ENCODE measurements around the gene ETV6.
"Not testable (repeated sequence)": the region's sequence is repeated elsewhere in the genome, so short reads cannot be mapped to it uniquely, and the experiment has no call there.

ETV6 gene

DNA sequence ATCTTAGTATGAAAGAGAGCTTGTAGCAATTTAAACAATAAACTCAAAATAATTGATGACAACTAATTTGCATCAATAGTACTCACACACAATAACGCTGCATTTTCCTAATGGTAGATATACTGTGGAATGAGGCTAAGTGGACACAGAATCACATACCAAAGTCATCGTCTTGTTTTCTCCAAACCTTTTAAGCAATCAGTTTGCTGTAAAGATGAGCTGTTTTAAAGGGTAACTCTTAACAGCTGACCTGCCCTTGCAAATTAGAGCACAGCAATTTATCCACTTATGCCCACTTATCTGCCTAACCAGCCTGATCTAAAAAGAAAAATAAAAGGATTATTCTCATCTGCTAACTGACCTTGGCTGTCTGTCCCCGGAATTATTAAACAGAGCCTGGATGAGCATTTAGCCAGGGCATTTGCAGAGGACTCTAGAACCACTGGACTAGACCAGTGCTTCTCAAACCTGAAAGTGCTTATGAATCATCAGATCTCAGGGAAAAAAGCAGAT, 247.0 kb downstream of the ETV6 start:
- DNase-seq: no peak

GRCh38 chr12:11897923-11898322, 248.4 kb downstream of the ETV6 start:
- no peak for DNase-seq

DNA sequence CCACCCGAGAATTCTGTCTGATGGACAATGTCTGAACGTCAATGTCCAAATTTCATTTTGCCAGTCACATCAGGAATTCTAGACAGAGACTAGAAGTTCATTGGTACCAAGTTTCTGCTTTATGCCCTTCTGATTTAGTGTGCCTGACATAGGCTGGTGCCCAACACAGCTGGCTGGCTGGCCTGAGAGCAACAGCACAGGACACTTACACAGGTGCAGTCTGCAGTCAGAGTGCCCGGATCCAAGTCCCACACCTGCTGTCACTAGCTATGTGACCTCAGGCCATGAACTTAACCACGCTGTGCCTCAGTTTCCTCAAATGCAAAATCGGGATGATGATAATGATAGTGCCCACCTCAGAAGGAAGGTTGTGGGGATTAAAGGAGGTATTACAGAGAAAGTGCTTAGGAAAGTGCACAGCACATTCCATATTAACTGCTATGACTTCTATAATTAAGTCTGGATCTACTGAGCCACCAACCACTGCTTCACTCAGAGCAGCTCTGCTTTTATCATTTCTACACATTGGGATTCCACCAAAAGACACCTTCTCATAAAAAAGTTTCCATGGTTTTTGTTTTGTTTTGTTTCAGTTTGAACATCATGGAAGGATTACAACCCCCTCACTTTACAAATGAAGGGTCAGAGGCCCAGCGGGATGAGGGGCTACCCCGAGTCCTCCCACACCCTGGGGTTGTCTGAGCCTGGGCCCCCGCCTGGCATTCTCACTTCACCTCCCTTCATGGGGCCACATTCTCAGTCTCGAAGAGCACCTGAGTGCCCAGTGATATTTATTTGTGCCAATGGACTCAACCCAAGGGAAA, 252.4 kb downstream of the ETV6 start:
- no peak for DNase-seq

DNA sequence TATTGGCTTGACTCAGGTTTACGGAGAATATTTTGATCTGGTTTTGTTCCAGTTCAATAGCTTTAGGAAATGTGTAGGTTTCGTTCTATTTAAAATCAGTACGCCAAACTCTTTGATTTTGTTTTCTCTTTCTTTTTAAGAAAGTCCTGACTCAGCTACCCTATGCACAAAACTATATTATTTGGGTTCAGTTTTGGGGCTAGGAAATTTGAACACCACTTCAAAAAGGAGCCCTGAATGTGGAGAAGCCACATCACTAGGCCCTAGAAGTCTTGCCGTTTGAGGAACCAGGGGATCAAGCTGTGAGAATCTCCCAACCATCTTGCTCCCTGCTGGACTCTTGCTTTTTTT, 253.0 kb downstream of the ETV6 start:
- DNase-seq: no peak

- DNase-seq: no peak
Measured at GRCh38 chr12:11904124-11904523, 254.7 kb downstream of the ETV6 start.

- no peak for DNase-seq
Measured at GRCh38 chr12:11905534-11905933, 256.1 kb downstream of the ETV6 start.

GRCh38 chr12:11906286-11906935, 256.9 kb downstream of the ETV6 start:
- peak in 1 of 6 experiments; percentile 5 for DNase-seq

- DNase-seq: no peak
Measured at GRCh38 chr12:11907625-11908024, 258.2 kb downstream of the ETV6 start.

DNA sequence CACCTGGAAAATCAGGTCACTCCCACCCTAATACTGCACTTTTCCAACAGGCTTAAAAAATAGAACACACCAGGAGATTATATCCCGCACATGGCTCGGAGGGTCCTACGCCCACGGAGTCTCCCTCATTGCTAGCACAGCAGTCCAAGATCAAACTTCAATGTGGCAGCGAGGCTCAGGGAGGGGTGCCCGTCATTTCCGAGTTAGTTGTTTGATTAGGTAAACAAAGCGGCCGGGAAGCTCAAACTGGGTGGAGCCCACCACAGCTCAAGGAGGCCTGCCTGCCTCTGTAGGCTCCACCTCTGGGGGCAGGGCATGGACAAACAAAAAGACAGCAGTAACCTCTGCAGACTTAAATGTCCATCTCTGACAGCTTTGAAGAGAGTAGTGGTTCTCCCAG, 259.9 kb downstream of the ETV6 start:
- not testable (repeated sequence) for DNase-seq

- no peak for DNase-seq
Measured at GRCh38 chr12:11916113-11916512, 266.6 kb downstream of the ETV6 start.

DNA sequence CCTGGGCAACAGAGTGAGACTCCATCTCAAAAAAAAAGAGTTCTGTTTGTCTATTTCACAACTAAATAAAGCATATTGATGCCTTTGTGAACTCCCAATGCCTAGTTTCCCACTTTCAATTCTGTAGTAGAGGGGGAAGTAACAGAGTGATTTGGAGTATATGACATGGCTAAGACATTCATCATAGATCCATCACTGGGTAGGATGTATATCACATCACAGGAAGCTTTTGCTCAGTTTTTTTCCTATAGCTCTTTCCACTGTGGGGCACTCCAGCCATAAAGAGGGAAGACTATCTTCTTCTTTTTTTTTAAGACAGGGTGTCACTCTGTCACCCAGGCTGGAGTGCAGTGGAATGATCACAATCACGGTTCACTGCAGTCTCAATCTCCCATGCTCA, 267.3 kb downstream of the ETV6 start:
- DNase-seq: no peak

DNA sequence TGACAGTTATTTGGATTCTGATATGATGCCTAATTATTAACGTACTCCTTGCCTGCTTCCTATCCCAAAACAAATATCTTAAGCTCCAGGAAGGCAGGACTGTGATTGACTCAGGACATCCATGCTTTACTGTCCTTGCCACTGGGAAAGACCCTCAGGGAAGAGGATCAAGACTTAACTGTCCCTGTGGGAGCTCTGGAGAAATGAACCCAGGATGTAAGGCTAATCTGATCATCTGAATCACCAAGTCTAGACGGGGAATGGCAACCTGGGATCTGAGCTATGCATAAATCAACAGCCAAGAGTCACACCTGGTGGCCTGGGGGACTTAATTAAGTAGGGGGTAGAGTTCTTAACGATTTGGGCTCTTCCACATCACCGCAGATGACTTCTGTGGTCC, 268.0 kb downstream of the ETV6 start:
- no peak for DNase-seq

DNA sequence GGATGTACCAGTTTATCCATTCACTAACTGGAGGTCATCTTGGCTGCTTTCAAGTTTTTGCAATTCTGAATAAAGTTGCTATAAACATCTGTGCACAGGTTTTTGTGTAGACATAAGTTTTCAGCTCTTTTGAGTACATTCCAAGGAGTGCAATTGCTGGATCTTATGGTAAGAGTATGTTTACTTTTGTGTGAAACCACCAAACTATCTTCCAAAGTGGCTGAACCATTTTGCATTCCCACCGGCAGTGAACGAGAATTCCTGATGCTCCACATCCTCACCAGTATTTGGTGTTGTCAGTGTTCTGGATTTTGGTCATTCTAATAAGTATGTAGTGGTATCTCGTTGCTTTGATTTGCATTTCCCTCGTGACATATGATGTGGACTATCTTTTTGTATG, 270.8 kb downstream of the ETV6 start:
- no peak for DNase-seq

DNA sequence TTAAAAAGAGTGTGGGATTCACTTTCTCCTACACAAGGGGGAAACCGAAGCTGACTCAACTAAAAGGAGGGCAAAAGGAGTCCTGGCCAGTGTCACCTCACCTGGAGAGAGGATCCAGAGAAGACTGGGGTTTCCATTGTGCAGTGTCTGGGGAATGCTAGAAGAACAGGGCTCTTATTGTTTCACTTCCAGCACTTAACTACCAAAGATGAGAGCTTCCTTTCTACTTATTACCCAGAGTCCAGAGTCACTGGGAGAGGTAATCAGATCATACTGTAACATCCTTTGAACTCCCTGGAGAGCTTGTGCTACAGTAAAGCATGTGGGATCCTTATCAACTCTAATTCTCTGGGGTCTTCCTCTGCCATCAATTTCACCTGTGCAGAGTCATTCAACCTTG, 272.9 kb downstream of the ETV6 start:
- no peak for DNase-seq

- DNase-seq: no peak
Measured at GRCh38 chr12:11923067-11923466, 273.6 kb downstream of the ETV6 start.

- no peak for DNase-seq
Measured at GRCh38 chr12:11927286-11927935, 277.9 kb downstream of the ETV6 start.

DNA sequence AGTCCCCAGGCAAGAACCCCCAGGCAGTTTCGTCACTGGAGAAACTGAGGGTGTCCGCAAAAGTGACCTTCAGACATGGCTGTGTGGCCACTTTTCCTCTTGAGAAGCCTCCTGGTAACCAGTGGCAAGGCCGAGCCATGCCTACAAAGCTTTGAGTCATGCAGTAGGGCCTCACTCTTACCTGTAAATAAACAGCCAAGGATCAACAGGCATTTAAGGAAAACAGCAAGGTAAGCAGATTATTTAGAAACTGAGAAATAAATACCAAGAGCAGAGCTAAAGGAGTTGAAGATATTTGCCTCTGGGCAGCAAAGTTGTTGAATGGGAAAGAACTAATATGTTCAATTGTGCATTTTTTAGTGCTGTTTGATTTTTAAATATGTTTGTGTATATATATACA, 280.2 kb downstream of the ETV6 start:
- no peak for DNase-seq

- no peak for DNase-seq
Measured at GRCh38 chr12:11939223-11939622, 289.7 kb downstream of the ETV6 start.

- no peak for DNase-seq
Measured at GRCh38 chr12:11941606-11942337, 292.3 kb downstream of the ETV6 start.

GRCh38 chr12:11943919-11944700, 294.6 kb downstream of the ETV6 start:
- DNase-seq: no peak
